NCI-H2196 (cell line): ENCODE data around the gene DNAJA1.
"Not testable (repeated sequence)": the region's sequence is repeated elsewhere in the genome, so short reads cannot be mapped to it uniquely, and the experiment has no call there.

ENCODE experiments used
- DNase-seq: peaks from one replicate; lab custom pipeline; 2025; ENCODE audit not compliant: unreplicated experiment; lab: John Stamatoyannopoulos, UW

DNAJA1 gene

GRCh38 chr9:33024966-33025571 lies at the start of gene DNAJA1:
TSS of gene DNAJA1 (plus strand) at chr9:33025273. CDS start at chr9:33026485, 1,212 bp downstream.
- DNase-seq, result peak; percentile 96

DNA sequence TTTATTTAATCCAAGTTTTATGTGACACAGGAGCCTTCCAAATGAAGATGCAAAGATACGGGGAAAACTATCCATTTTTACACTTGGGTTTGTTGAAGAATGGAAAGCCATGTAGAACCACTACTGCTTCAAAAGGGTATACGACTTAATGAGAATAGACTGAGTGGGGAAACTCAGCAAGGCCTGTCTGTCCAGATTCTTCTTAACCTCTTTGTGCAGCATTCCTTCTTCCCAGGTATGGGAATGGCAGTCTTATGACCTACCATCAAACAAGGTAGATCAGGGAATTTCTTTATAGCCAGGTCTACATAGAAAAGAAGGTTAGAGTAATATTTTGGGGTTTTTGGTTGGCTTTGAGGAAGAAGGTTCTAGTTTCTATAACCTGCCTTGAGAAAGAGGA lies 47.0 kb upstream of the DNAJA1 start:
- DNase-seq, result no peak

GRCh38 chr9:32986971-32987370 lies 38.1 kb upstream of the DNAJA1 start:
- DNase-seq, result no peak

- DNase-seq, result no peak
Observed at GRCh38 chr9:32989660-32990059, 35.4 kb upstream of the DNAJA1 start.

DNA sequence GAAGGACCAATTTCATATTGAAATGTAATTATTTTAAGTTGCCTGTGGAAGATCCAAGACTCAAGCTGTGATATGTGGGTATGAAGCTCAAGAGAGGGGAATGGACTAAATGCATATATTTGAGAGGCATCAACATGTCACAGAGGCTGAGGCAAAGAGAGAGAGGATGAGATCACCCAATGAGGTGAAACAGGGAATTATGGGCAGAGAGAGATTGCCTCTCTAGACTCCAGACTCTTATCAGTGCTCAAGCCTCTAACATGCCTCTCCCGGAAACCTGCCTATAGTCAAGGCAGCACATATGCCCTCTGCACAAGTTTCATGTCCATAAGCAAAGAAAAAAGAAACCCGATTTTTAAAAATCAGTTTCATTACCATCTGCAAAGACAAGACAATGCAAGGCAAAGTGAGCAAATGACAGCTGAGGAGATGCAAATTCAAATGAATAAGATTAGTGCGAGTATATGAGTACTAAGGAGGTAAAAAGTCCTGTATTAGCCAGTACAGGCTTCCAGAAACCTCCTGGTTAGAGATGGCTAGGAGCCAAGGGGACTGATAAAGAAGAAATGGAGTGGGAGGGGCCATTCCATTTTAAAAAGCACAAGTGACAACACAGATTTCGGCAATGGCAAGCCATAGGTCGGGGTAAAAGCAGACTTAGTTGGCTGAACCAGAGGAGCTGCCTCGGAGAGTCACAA lies 33.0 kb upstream of the DNAJA1 start:
- no peak for DNase-seq

DNA sequence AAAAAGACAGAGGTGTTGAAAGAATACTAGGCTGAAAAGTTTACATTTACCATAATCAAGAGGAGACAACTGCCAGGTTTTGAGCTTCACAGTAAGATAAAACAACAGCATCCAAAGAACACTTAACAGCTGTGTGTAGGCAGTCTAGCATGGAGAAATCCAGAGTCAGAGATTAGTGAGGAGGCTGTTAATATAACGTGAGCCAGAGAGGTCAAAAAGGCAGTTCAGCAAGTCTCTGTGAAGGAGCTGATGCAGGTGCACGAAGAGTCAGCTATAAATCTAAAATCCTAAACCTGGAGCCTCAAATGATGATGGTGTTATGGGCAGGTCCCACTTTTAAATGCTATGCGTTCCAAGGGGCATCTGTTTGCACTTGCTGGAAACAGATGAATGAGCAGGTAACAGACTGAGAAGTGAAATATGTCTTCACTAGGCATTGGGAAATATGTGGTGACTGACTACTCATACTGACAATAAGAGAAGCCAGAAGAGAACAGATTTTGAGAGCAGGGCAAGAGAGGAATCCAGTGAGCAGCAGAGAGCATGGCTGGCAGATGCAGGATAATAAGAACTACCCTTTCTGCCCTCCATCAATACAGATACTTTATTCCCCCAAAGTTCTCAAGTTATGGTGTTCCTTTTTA lies 32.4 kb upstream of the DNAJA1 start:
- no peak for DNase-seq

DNA sequence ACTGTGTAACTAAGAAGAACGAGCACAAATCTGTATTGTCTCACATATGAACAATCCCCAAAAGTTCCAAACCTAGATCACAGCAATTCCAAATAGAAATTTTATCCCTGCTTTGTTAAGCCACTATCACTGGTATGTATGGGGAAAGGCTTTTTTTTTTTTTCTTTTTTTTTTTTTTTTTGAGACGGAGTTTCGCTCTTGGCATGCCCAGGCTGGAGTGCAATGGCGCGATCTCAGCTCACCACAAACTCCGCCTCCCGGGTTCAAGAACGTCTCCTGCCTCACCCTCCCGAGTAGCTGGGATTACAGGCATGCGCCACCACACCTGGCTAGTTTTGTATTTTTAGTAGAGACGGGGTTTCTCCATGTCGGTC lies 24.4 kb upstream of the DNAJA1 start:
- not testable (repeated sequence) for DNase-seq

DNA sequence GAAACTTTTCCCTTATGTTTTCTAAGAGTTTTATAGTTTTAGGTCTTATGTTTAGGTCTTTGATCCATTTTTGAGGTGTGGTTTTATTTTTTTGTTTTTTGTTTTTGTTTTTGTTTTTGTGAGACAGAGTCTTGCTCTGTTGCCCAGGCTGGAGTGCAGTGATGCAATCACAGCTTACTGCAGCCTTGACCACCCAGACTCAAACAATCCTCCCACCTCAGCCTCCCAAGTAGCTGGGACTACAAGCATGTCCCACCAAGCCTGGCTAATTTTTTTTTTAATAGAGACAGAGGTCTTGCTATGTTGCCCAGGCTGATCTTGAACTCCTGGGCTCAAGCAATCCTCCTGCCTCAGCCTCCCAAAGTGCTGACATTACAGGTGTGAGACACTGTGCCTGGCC lies 19.7 kb upstream of the DNAJA1 start:
- DNase-seq, result not testable (repeated sequence)

GRCh38 chr9:33007755-33008154 lies 17.3 kb upstream of the DNAJA1 start:
- DNase-seq, result no peak

DNA sequence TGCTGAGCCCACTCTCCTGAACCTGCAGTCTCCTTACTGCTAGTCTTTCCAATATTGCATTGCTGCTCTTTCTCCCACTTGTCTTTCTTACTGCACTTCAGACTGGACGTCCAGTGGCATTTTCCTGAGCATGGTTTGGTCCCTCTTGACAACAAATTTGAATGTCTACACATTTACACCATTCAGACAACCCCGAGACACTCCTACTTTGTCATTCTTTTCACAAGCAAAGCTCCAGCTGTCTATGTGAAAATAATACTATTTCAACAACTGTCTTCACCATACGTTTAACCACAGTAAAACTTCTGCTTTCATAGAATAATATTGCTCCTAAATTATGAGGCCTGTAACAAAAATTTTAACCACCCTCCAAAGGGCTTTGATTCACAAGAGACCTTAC lies 13.2 kb upstream of the DNAJA1 start:
- DNase-seq, result no peak

GRCh38 chr9:33012328-33013069 lies 12.6 kb upstream of the DNAJA1 start:
- DNase-seq, result no peak

DNA sequence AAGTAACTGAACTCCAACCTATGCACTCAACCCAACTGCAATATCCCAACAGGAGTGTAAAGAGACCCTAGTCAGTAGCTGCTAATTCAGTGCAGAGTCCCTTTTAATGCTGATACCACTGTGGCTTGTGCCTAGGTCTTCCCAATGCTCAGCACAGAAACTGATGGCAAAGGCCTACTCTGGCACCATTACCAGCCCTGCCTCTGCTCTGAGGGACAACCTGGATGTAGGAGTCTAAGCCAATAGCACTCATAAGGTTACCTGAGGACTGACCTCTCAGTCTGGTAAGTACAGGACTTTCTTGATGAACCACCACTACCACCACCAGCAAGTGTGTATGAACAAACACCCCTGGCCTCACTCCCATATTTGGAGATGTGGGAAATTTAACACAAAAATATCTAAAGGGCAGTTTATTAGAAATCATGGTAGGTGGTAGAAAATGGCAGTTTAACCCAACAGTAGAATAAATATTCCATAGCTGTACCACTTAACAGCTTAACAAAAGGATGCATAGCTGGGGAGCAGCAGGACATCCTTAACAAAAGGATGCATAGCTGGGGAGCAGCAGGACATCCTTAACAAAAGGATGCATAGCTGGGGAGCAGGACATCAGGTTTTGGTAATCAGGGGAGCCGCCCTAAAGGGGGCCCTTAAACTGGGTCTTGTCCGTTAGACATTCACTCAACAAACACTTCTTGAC lies 11.0 kb upstream of the DNAJA1 start:
- DNase-seq, result no peak

GRCh38 chr9:33014665-33015014 lies 10.4 kb upstream of the DNAJA1 start:
- no peak for DNase-seq

DNA sequence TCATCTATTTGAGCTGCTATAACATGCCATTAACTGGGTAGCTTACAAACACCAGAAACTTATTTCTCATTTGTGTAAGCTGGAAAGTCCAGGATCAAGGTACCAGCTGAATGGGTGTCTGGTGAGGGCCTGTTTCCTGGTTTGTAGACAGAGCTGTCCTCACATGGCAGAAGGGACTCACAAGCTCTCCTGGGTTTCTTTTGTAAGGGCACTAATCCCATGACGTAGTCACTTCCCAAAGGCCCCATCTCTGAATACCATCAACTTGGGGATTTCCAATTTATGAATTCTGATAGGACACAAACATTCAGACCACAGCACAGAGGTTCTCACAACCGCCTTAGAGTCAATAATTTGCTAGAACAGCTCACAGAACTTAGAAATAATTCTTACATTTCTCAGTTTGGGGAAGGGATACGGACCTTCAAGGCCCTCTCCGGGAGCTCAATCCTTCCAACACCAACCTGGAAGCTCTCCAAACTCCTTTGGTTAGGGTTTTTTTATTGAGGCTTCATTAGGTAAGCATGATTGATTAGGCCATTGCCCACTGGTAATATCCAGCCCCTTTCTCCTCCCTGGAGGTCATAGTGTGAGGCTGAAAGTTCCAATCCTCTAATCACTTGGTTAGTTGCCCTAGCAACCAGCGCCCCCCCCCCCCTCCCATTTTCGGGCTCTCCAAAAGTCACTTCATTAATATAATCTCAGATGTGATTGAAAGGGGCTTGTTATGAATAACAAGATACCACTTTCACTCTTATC lies 7.6 kb upstream of the DNAJA1 start:
- DNase-seq, result no peak

DNA sequence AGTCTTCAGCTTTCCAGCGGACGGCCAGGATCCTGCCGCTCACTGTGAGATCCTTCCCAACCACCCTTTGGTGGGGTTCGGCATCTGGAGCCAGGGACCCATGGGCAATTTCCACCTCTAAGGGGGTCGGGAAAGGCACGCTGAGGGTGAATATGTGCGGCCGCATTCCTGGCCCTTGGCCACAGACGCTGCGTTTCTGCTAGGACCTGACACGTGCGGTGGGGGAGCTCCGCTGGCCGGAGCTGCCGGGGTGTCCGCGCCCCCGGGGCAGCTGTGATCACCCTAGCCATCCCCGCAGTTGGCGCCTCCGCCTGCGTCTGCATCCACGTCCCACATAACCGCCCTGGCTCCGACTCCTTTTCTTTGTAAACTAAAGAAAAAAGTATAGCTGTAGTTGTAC lies 5.3 kb upstream of the DNAJA1 start:
- no peak for DNase-seq

DNA sequence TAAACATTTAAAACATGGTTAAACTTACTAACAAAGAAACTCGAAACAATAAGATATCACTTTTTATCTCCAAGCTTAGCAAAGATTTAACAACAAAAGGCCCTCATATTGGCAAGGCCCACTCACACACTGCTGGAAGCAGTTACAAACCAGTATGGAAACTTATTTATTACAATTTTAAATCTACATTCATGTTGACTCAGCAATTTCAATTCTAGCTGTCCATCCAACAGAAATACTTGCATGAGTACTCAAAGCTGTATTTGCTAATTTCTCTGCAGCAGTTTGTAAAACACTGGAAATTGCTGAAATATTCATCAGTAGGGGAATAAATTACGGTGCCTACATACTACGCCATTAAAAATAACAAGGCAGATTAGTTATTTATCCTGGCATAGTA lies 2.8 kb upstream of the DNAJA1 start:
- no peak for DNase-seq

DNA sequence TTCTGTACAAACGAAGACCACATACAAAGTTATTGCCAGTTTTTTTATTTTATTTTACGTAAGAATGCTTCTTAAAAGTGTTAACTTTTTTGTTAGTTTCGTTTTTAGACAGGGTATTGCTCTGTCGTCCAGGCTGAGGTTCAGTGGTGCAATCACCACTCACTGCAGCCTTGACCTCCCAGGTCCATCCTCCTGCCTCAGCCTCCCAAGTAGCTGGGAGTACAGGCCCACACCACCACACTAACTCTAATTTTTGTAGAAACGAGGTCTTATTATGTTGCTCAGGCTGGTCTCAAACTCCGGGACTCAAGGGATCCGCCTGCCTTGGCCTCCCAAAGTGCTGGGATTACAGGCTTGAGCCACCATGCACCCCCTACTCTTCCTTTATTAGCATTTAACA lies 2.3 kb upstream of the DNAJA1 start:
- DNase-seq, result no peak

GRCh38 chr9:33023661-33024060 lies 1.4 kb upstream of the DNAJA1 start:
- DNase-seq, result no peak

- peak; percentile 35 for DNase-seq
Observed at GRCh38 chr9:33024126-33024965, 727 bp upstream of the DNAJA1 start.
